HFFc6 (cell line): ENCODE results near the gene SLCO4A1. TPM values are rescaled to one million over a fixed set of nuclear protein-coding genes. Genes with fewer than 3 reads are reported as not detected.

ENCODE experiments used
- DNase-seq: peaks from one replicate; pipeline ENCODE4 v3.0.0-alpha.2; 2018
- H3K27ac Mint-ChIP-seq: 2 replicates; pipeline ENCODE4 v1.8.0; 2020; ENCODE audit warnings: mild to moderate bottlenecking, mixed read lengths
- H3K27me3 Mint-ChIP-seq: 2 replicates; pipeline ENCODE4 v1.8.0; 2021; ENCODE audit warnings: mild to moderate bottlenecking, moderate library complexity, mixed read lengths; ENCODE audit not compliant: insufficient read depth
- H3K36me3 Mint-ChIP-seq: 2 replicates; pipeline ENCODE4 v1.8.0; 2021; ENCODE audit warnings: low read depth, mixed read lengths
- H3K4me1 Mint-ChIP-seq: 2 replicates; pipeline ENCODE4 v1.8.0; 2020; ENCODE audit warnings: low read depth, mixed read lengths
- H3K4me3 Mint-ChIP-seq: 2 replicates; pipeline ENCODE4 v1.8.0; 2020; ENCODE audit warnings: mild to moderate bottlenecking, moderate library complexity, mixed read lengths
- H3K9me3 Mint-ChIP-seq: 2 replicates; pipeline ENCODE4 v1.8.0; 2020; ENCODE audit warnings: mild to moderate bottlenecking, mixed read lengths
- total RNA-seq, 6 experiments: library from RNA; stranded (reverse); fragmentation: NEBNext Ultra II Directional; extraction: Animal tissue kit (Norgen Biotek cat#: 25700); gene quantifications; 2 replicates in 1 of 6; 3 replicates in 5 of 6; pipeline ENCODE4 v1.2.3, GENCODE V29; 2021
- TF ChIP-seq, protein P1 (sequence below): fragments of 200-600 bp; sonication (generic); IDR thresholded peaks from 2 replicates; pipeline ENCODE4 v1.5.0; 2021; ENCODE audit warnings: antibody characterized with exemption, mild to moderate bottlenecking

Gene SLCO4A1
- total RNA-seq, 6 experiments from 2014 or later = 2.7 to 6.5 (median 3.4) TPM

GRCh38 chr20:62596486-62596885 lies 45.8 kb upstream of the SLCO4A1 start:
- Mint-ChIP-seq H3K9me3 (0 out of 2 replicates have a peak, but pooled peaks cover 3% of the 10 kb centered on the region), H3K4me1 (peaks cover 16% of the 10 kb centered on the region), H3K27ac (no peak overlapping the region), H3K4me3 (no peak overlapping the region), H3K27me3 (peaks cover 12% of the 10 kb centered on the region), H3K36me3 (no peaks in the 10 kb centered on the region; the same call in 1 of the 2 replicates)
- DNase-seq = no peak
- TF ChIP-seq, protein P1, sequence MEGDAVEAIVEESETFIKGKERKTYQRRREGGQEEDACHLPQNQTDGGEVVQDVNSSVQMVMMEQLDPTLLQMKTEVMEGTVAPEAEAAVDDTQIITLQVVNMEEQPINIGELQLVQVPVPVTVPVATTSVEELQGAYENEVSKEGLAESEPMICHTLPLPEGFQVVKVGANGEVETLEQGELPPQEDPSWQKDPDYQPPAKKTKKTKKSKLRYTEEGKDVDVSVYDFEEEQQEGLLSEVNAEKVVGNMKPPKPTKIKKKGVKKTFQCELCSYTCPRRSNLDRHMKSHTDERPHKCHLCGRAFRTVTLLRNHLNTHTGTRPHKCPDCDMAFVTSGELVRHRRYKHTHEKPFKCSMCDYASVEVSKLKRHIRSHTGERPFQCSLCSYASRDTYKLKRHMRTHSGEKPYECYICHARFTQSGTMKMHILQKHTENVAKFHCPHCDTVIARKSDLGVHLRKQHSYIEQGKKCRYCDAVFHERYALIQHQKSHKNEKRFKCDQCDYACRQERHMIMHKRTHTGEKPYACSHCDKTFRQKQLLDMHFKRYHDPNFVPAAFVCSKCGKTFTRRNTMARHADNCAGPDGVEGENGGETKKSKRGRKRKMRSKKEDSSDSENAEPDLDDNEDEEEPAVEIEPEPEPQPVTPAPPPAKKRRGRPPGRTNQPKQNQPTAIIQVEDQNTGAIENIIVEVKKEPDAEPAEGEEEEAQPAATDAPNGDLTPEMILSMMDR = no peak

DNA sequence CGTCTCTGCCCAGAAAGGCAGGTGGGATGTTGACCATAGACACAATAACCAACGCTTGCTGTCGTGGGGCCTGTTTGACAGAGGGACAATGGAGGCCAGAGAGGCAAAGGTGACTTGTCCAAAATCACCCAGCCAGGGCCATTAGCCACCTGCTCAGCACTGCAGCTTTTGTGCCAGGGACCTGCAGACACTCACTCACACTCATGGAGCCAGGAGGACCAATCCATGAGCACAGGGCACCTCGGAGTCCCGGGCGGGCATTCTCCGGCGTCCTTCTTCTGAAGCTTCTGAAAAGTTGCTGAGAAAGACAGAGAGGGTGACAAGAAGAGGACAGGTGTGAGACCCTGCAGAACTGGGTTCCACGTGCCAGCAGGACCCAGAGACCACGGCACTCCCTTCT lies 45.4 kb upstream of the SLCO4A1 start:
- Mint-ChIP-seq H3K4me1 (peaks cover 20% of the 10 kb centered on the region), H3K27ac (no peak overlapping the region), H3K4me3 (no peak overlapping the region), H3K36me3 (no peaks in the 10 kb centered on the region; the same call in 1 of the 2 replicates), H3K9me3 (0 out of 2 replicates have a peak, but pooled peaks cover 3% of the 10 kb centered on the region), H3K27me3 (peaks cover 12% of the 10 kb centered on the region)
- TF ChIP-seq, protein P1 = no peak
- no peak for DNase-seq

GRCh38 chr20:62597416-62598115 lies 44.7 kb upstream of the SLCO4A1 start:
- TF ChIP-seq, protein P1 = no peak
- DNase-seq = no peak
- no peaks in the 10 kb centered on the region; the same call in 1 of the 2 replicates for H3K36me3 Mint-ChIP-seq
- H3K4me3 Mint-ChIP-seq = no peak overlapping the region
- H3K27me3 Mint-ChIP-seq = peaks cover 12% of the 10 kb centered on the region
- H3K27ac Mint-ChIP-seq = no peak overlapping the region
- H3K9me3 Mint-ChIP-seq = no peaks in the 10 kb centered on the region
- peaks cover 27% of the 10 kb centered on the region for H3K4me1 Mint-ChIP-seq

GRCh38 chr20:62598761-62599194 lies 43.5 kb upstream of the SLCO4A1 start:
- H3K4me1 Mint-ChIP-seq = peaks cover 34% of the 10 kb centered on the region
- TF ChIP-seq, protein P1 = no peak
- H3K9me3 Mint-ChIP-seq = no peaks in the 10 kb centered on the region
- no peaks in the 10 kb centered on the region; the same call in 1 of the 2 replicates for H3K36me3 Mint-ChIP-seq
- H3K27ac Mint-ChIP-seq = no peak overlapping the region
- DNase-seq = no peak
- peaks cover 12% of the 10 kb centered on the region for H3K27me3 Mint-ChIP-seq
- no peak overlapping the region for H3K4me3 Mint-ChIP-seq

GRCh38 chr20:62599216-62600110 lies 42.8 kb upstream of the SLCO4A1 start:
- no peak overlapping the region for H3K4me3 Mint-ChIP-seq
- no peaks in the 10 kb centered on the region; the same call in 1 of the 2 replicates for H3K36me3 Mint-ChIP-seq
- H3K9me3 Mint-ChIP-seq = no peaks in the 10 kb centered on the region
- no peak for DNase-seq
- TF ChIP-seq, protein P1 = no peak
- peaks cover 12% of the 10 kb centered on the region for H3K27me3 Mint-ChIP-seq
- no peak overlapping the region for H3K27ac Mint-ChIP-seq
- peaks cover 34% of the 10 kb centered on the region for H3K4me1 Mint-ChIP-seq
